HepG2 (cell line): ENCODE measurements around the gene FTL. TPM values are rescaled to one million over a fixed set of nuclear protein-coding genes. Genes with fewer than 3 reads are reported as not detected.

Source experiments
- BCL6 ChIP-seq: IDR thresholded peaks from 2 replicates; pipeline ENCODE4 v1.6.1; 2016; ENCODE audit warnings: missing genetic modification reagents, missing compliant biosample characterization
- ETV6 ChIP-seq: sonication (generic); formaldehyde crosslinking; conservative IDR thresholded peaks from 2 replicates; pipeline ENCODE4 v1.4.0; 2020; ENCODE audit warnings: missing genetic modification reagents
- HNRNPK ChIP-seq: fragments of 200-400 bp; formaldehyde crosslinking; IDR thresholded peaks from 2 replicates; pipeline ENCODE4 v1.6.1; 2018; ENCODE audit warnings: low read length, low read depth, moderate library complexity, mild to moderate bottlenecking; ENCODE audit not compliant: poor library complexity, severe bottlenecking
- KDM4B ChIP-seq: sonication (generic); formaldehyde crosslinking; IDR thresholded peaks from 2 replicates; pipeline ENCODE4 v1.4.0; 2020; ENCODE audit warnings: missing genetic modification reagents
- KDM5A ChIP-seq: fragments of 200-600 bp; sonication (generic); IDR thresholded peaks from 2 replicates; pipeline ENCODE4 v1.7.0; 2018; ENCODE audit warnings: antibody characterized with exemption, mild to moderate bottlenecking, low read length, borderline replicate concordance
- KDM5B ChIP-seq: sonication (generic); formaldehyde crosslinking; IDR thresholded peaks from 2 replicates; pipeline ENCODE4 v1.4.0; 2020; ENCODE audit warnings: missing genetic modification reagents, mild to moderate bottlenecking, borderline replicate concordance
- MTA3 ChIP-seq: sonication (generic); formaldehyde crosslinking; IDR thresholded peaks from 2 replicates; pipeline ENCODE4 v1.4.0; 2020; ENCODE audit warnings: missing genetic modification reagents
- MYC ChIP-seq: sonication (generic); formaldehyde crosslinking; IDR thresholded peaks from 2 replicates; pipeline ENCODE4 v1.9.0; 2021; ENCODE audit warnings: missing genetic modification reagents, borderline replicate concordance
- SP4 ChIP-seq: sonication (generic); formaldehyde crosslinking; IDR thresholded peaks from 2 replicates; pipeline ENCODE4 v1.8.1; 2023; ENCODE audit warnings: mild to moderate bottlenecking, missing genetic modification reagents
- TEAD2 ChIP-seq: sonication (generic); formaldehyde crosslinking; IDR thresholded peaks from 2 replicates; pipeline ENCODE4 v1.9.0; 2021; ENCODE audit warnings: missing genetic modification reagents
- TEAD3 ChIP-seq: optimal IDR thresholded peaks from 2 replicates; pipeline ENCODE3; 2016; ENCODE audit warnings: borderline replicate concordance
- TSC22D2 ChIP-seq: sonication (generic); formaldehyde crosslinking; IDR thresholded peaks from 2 replicates; pipeline ENCODE4 v1.5.1; 2020; ENCODE audit warnings: missing genetic modification reagents, mild to moderate bottlenecking, borderline replicate concordance
- ZC3H4 ChIP-seq: sonication (generic); formaldehyde crosslinking; IDR thresholded peaks from 2 replicates; pipeline ENCODE4 v1.4.0; 2020; ENCODE audit warnings: missing genetic modification reagents, borderline replicate concordance
- ZFP36L1 ChIP-seq: sonication (generic); formaldehyde crosslinking; IDR thresholded peaks from 2 replicates; pipeline ENCODE4 v1.8.0; 2022; ENCODE audit warnings: mild to moderate bottlenecking, missing genetic modification reagents, moderate library complexity
- ZFP37 ChIP-seq: sonication (generic); formaldehyde crosslinking; IDR thresholded peaks from 2 replicates; pipeline ENCODE4 v1.4.0; 2020; ENCODE audit warnings: missing genetic modification reagents, borderline replicate concordance
- ZNF251 ChIP-seq: sonication (generic); formaldehyde crosslinking; IDR thresholded peaks from 2 replicates; pipeline ENCODE4 v1.9.0; 2021; ENCODE audit warnings: mild to moderate bottlenecking, missing genetic modification reagents
- ZNF546 ChIP-seq: sonication (generic); formaldehyde crosslinking; conservative IDR thresholded peaks from 2 replicates; pipeline ENCODE4 v1.8.1; 2023; ENCODE audit warnings: mild to moderate bottlenecking, missing genetic modification reagents
- ZNF616 ChIP-seq: sonication (generic); formaldehyde crosslinking; IDR thresholded peaks from 2 replicates; pipeline ENCODE4 v1.5.0; 2020; ENCODE audit warnings: low read depth, mild to moderate bottlenecking, missing genetic modification reagents
- ZNF792 ChIP-seq: IDR thresholded peaks from 2 replicates; pipeline ENCODE4 v1.6.1; 2016
- ZSCAN31 ChIP-seq: sonication (generic); formaldehyde crosslinking; IDR thresholded peaks from 2 replicates; pipeline ENCODE4 v1.5.0; 2020; ENCODE audit warnings: low read depth, mild to moderate bottlenecking, missing genetic modification reagents
- polyA plus RNA-seq, 8 experiments: library from polyadenylated mRNA; depleted of rRNA in 3 of 8; stranded (reverse) in 7 of 8; unstranded in 1 of 8; fragments of >200 nt; fragmentation: Illumina TruSeq in 4 of 8; extraction: Trizol in 4 of 8; gene quantifications; 2 replicates each; pipeline versions ENCODE4 v1.2.1 to v1.2.3, GENCODE V29; 2011 to 2016; ENCODE audit warnings: low read depth in 4 of 8, missing spikeins in 1 of 8, mixed read lengths in 1 of 8; ENCODE audit not compliant: insufficient read depth in 1 of 8
- total RNA-seq, 5 experiments: library from RNA; depleted of rRNA; stranded (reverse); fragments of >200 nt; fragmentation: Illumina TruSeq; extraction: Trizol; gene quantifications; 2 replicates each; pipeline ENCODE4 v1.2.3, GENCODE V29; 2016; ENCODE audit warnings: low read depth in 1 of 5
- TF ChIP-seq, protein P1 (sequence below): sonication (generic); formaldehyde crosslinking; conservative IDR thresholded peaks from 2 replicates; pipeline ENCODE4 v1.5.0; 2020; ENCODE audit warnings: missing genetic modification reagents
- TF ChIP-seq, protein P2 (sequence below): sonication (generic); formaldehyde crosslinking; IDR thresholded peaks from 2 replicates; pipeline ENCODE4 v1.4.0; 2020; ENCODE audit warnings: missing genetic modification reagents, borderline replicate concordance
- TF ChIP-seq, protein P3 (sequence below): IDR thresholded peaks from 2 replicates; pipeline ENCODE4 v1.6.1; 2012; ENCODE audit warnings: inconsistent platforms
- TF ChIP-seq, protein P4 (sequence below): sonication (generic); formaldehyde crosslinking; IDR thresholded peaks from 2 replicates; pipeline ENCODE4 v1.4.0; 2020; ENCODE audit warnings: missing genetic modification reagents

FTL gene
- total and polyA plus RNA-seq, 2 of the 13 experiments (the other 11 are each of a cell fraction or from before 2014, with no cell fraction given) = 2,721 to 8,800 TPM

DNA sequence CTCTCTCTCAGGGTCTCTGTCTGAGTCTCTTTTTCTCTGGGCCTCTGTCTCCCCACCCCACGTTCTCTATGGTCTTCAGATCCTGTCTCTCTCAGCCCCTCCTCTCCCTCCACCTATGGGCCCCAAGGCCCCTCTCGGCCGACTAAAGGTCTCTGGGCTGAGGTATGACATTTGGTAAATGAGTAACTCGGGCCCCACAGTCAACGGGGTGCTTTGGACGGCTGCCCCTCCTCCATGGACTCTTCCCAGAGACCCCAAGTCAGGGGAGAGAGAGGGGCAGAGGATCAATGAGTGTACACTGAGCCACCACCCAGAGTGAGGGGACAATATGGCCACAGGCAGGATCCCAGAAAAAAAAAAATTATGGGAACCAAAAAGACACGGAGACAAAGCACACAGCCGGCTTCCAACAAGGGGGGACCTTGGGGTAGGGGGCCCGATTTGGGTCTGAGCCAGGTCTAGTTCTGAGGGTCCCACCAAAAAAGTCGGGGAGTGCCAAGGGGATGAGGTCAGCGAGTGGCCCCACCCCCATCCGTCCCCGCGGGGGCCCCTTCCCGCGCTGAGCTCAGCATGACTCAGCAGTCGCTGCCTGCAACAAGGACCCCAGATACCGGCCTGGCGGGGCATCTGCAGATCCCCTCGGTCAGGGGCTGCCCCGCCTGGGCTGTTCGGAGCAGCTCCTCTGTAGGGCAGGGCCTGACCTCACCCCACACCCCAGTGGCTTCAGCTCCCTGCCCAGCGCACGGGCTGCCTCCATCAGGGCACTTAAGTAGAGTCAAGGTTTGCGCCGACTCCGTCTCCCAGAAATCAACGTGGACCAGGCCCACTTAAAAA, 1.5 kb upstream of the FTL start (continued):
- TF ChIP-seq, protein P1, sequence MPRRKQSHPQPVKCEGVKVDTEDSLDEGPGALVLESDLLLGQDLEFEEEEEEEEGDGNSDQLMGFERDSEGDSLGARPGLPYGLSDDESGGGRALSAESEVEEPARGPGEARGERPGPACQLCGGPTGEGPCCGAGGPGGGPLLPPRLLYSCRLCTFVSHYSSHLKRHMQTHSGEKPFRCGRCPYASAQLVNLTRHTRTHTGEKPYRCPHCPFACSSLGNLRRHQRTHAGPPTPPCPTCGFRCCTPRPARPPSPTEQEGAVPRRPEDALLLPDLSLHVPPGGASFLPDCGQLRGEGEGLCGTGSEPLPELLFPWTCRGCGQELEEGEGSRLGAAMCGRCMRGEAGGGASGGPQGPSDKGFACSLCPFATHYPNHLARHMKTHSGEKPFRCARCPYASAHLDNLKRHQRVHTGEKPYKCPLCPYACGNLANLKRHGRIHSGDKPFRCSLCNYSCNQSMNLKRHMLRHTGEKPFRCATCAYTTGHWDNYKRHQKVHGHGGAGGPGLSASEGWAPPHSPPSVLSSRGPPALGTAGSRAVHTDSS (CRISPR knock-in tag) = no peak
- no peak for TF ChIP-seq KDM4B (CRISPR knock-in tag)
- TF ChIP-seq, protein P2, sequence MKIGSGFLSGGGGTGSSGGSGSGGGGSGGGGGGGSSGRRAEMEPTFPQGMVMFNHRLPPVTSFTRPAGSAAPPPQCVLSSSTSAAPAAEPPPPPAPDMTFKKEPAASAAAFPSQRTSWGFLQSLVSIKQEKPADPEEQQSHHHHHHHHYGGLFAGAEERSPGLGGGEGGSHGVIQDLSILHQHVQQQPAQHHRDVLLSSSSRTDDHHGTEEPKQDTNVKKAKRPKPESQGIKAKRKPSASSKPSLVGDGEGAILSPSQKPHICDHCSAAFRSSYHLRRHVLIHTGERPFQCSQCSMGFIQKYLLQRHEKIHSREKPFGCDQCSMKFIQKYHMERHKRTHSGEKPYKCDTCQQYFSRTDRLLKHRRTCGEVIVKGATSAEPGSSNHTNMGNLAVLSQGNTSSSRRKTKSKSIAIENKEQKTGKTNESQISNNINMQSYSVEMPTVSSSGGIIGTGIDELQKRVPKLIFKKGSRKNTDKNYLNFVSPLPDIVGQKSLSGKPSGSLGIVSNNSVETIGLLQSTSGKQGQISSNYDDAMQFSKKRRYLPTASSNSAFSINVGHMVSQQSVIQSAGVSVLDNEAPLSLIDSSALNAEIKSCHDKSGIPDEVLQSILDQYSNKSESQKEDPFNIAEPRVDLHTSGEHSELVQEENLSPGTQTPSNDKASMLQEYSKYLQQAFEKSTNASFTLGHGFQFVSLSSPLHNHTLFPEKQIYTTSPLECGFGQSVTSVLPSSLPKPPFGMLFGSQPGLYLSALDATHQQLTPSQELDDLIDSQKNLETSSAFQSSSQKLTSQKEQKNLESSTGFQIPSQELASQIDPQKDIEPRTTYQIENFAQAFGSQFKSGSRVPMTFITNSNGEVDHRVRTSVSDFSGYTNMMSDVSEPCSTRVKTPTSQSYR (CRISPR knock-in tag) = peak; percentile 92
- no peak for TF ChIP-seq TEAD2 (CRISPR knock-in tag)
- TF ChIP-seq TSC22D2 (CRISPR knock-in tag) = no peak
- TF ChIP-seq ZNF546 (CRISPR knock-in tag) = no peak
- TF ChIP-seq, protein P3, sequence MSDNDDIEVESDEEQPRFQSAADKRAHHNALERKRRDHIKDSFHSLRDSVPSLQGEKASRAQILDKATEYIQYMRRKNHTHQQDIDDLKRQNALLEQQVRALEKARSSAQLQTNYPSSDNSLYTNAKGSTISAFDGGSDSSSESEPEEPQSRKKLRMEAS = peak; percentile 71
- TF ChIP-seq ZNF251 (CRISPR knock-in tag) = no peak
- peak; percentile 91 for TF ChIP-seq ZFP36L1 (CRISPR knock-in tag)
- TF ChIP-seq, protein P4, sequence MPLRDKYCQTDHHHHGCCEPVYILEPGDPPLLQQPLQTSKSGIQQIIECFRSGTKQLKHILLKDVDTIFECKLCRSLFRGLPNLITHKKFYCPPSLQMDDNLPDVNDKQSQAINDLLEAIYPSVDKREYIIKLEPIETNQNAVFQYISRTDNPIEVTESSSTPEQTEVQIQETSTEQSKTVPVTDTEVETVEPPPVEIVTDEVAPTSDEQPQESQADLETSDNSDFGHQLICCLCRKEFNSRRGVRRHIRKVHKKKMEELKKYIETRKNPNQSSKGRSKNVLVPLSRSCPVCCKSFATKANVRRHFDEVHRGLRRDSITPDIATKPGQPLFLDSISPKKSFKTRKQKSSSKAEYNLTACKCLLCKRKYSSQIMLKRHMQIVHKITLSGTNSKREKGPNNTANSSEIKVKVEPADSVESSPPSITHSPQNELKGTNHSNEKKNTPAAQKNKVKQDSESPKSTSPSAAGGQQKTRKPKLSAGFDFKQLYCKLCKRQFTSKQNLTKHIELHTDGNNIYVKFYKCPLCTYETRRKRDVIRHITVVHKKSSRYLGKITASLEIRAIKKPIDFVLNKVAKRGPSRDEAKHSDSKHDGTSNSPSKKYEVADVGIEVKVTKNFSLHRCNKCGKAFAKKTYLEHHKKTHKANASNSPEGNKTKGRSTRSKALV (CRISPR knock-in tag) = no peak; the same call in 1 of the 2 replicates
- peak; percentile 72; the same call in 1 of the 2 replicates for TF ChIP-seq ZSCAN31 (CRISPR knock-in tag)
- TF ChIP-seq KDM5A = no peak; the same call in 1 of the 2 replicates
- 0 out of 2 replicates have a peak, but pooled peaks have one; percentile 25 for TF ChIP-seq ZFP37 (CRISPR knock-in tag)
- peak; percentile 70; the same call in 1 of the 2 replicates for TF ChIP-seq ZC3H4
- peak; percentile 56 for TF ChIP-seq TEAD3 (CRISPR knock-in tag)
- TF ChIP-seq KDM5B (CRISPR knock-in tag) = no peak
- TF ChIP-seq ETV6 (CRISPR knock-in tag) = no peak
- TF ChIP-seq BCL6 (CRISPR knock-in tag) = peak; percentile 41
- TF ChIP-seq ZNF616 (CRISPR knock-in tag) = peak; percentile 83; the same call in 1 of the 2 replicates
- peak; percentile 3 for TF ChIP-seq HNRNPK
- no peak for TF ChIP-seq SP4 (CRISPR knock-in tag)
- TF ChIP-seq ZNF792 (CRISPR knock-in tag) = peak; percentile 17; the same call in 1 of the 2 replicates
- TF ChIP-seq MTA3 (CRISPR knock-in tag) = no peak
- TF ChIP-seq MYC (CRISPR knock-in tag) = peak; percentile 25; the same call in 1 of the 2 replicates
